ENCODE results near the gene MEGF9. TPM values are rescaled to one million over a fixed set of nuclear protein-coding genes. Genes with fewer than 3 reads are reported as not detected.

The MEGF9 gene
- total and polyA plus RNA-seq, 4 donors = 29.0 to 61.0 (median 42.8) TPM

DNA sequence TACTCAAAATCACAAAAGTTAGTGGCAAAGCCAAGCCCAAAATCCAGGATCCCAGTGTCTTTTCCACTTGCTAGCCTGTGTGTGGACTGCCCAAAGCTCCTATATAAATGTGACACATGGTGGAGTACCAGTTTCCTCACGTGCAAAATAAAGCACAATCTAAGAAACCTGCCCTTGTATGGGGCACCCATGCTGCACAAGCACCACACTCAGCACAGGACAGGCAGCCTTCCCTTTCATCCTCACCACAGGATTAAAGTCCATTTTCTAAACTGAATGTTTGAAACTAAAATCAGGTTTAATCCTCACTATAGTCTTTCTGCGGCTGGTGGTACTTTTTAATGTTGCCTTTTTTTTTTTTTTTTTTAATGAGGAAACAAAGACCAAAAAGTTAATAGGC, 139.8 kb downstream of the MEGF9 start:
- no peaks in the 10 kb centered on the region for H3K27me3 ChIP-seq (ENCODE audit: control insufficient read depth, insufficient read depth, low read length)
- no peak overlapping the region for H3K27ac ChIP-seq (ENCODE audit: low read depth, low read length)

DNA sequence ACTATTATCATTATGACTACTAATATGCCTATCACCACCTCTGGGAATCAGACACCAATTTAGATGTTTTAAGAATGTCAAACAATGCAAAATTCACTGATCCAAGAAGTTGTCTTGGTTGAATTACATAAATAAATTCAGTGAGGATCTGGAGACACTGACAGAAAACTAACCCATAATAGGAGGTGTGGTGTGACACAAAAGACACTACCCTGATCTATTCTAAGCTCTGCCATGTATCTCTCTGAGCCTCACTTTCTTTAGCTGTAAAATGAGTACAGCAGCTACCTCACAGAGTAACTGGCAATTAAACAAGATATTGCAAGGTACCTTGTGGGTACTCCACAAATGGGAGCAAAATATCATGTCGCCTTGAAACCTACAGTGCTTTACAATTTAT, 141.8 kb downstream of the MEGF9 start:
- Histone ChIP-seq H3K27ac (ENCODE audit: low read depth, low read length) (no peak overlapping the region), H3K36me3 (ENCODE audit: control insufficient read depth, insufficient read depth, low read length) (peaks cover 26% of the 10 kb centered on the region), H3K27me3 (ENCODE audit: control insufficient read depth, insufficient read depth, low read length) (no peaks in the 10 kb centered on the region), H3K9me3 (ENCODE audit: control insufficient read depth, insufficient read depth, low read length) (no peaks in the 10 kb centered on the region), H3K4me1 (ENCODE audit: control insufficient read depth, insufficient read depth, low read length) (peaks cover 26% of the 10 kb centered on the region), H3K4me3 (ENCODE audit: low read depth, low read length) (no peak overlapping the region)
- 83% methylated on average over 1 of the region's 1 CpG for WGBS (ENCODE audit: insufficient coverage)
- DNase-seq (ENCODE audit: low read depth in 4 of 6, low spot score in 6 of 6) = no peak

More for the DNA sequence above, 139.8 kb downstream of the MEGF9 start:
- H3K9me3 ChIP-seq (ENCODE audit: control insufficient read depth, insufficient read depth, low read length) = no peaks in the 10 kb centered on the region
- H3K36me3 ChIP-seq (ENCODE audit: control insufficient read depth, insufficient read depth, low read length) = peaks cover 20% of the 10 kb centered on the region
- H3K4me1 ChIP-seq (ENCODE audit: control insufficient read depth, insufficient read depth, low read length) = peaks cover 35% of the 10 kb centered on the region
- DNase-seq (ENCODE audit: low read depth in 4 of 6, low spot score in 6 of 6) = no peak
- no CpG with 5 or more reads among the region's 2 CpGs for WGBS (ENCODE audit: insufficient coverage)
- no peak overlapping the region for H3K4me3 ChIP-seq (ENCODE audit: low read depth, low read length)

DNA sequence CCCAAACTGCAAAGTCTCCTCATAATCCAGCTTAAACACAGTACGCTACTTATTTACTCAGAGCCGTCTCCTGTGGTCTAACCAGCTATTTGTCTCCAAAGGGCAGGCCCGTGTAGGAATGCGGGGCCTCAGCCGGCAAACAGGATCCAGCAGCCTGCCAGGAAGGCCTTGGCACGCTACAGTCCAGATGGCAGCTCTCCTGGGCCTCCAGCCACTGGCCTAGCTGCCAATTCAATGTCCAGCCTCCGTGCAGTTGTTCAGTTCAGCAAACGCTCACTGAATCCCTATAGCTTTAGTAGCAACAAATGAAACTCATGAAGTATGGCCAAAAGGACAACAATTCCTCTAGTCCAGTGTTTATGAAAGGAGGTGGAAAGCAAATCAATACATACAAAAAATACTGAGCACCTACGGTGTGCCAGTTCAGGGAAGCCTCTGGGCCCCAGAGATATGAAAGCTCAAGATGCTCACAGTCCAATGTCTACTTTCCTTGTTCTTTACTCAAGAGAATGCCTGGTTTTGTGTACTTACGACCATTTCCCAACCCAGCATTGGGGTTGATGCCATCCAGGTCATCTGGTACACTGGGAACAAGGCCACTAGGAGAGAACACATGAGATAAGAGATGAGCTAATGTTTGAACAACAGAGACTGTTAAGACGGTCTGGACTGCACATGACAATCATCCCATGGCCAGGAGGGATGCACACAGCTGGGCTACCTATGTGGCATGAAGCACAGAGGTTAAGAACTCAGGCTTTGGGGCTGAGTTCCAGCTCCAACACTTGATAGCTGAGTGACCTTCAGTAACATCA, 142.6 kb downstream of the MEGF9 start:
- H3K4me1 ChIP-seq (ENCODE audit: control insufficient read depth, insufficient read depth, low read length) = peaks cover 26% of the 10 kb centered on the region
- H3K9me3 ChIP-seq (ENCODE audit: control insufficient read depth, insufficient read depth, low read length) = no peaks in the 10 kb centered on the region
- peak overlapping the region; percentile 17 for H3K27ac ChIP-seq (ENCODE audit: low read depth, low read length)
- 44% methylated on average over 9 of the region's 11 CpGs for WGBS (ENCODE audit: insufficient coverage)
- H3K27me3 ChIP-seq (ENCODE audit: control insufficient read depth, insufficient read depth, low read length) = no peaks in the 10 kb centered on the region
- DNase-seq (ENCODE audit: low read depth in 4 of 6, low spot score in 6 of 6) = peak in 5 of 6 donors; percentile 33 to 87 (median 64)
- peaks cover 26% of the 10 kb centered on the region for H3K36me3 ChIP-seq (ENCODE audit: control insufficient read depth, insufficient read depth, low read length)
- no peak overlapping the region for H3K4me3 ChIP-seq (ENCODE audit: low read depth, low read length)

DNA sequence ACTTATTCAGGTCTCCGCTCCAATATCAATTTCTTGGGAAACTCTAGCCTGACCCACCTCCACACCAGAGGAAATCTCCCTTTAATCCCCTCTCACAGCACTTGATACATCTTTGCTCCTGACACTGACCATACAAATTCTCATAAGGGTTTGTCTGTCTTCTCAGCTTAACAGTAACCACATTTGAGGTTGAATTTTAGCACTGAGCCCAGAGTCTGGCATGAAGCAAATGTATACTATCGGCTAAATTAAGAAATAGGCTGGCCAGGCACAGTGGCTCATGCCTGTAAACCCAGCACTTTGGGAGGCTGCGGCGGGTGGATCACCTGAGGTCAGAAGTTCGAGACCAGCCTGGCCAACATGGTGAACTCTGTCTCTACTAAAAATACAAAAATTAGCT, 144.0 kb downstream of the MEGF9 start:
- no peak for DNase-seq (ENCODE audit: low read depth in 4 of 6, low spot score in 6 of 6)
- Histone ChIP-seq H3K4me1 (ENCODE audit: control insufficient read depth, insufficient read depth, low read length) (peaks cover 28% of the 10 kb centered on the region), H3K36me3 (ENCODE audit: control insufficient read depth, insufficient read depth, low read length) (peaks cover 27% of the 10 kb centered on the region), H3K27me3 (ENCODE audit: control insufficient read depth, insufficient read depth, low read length) (no peaks in the 10 kb centered on the region), H3K27ac (ENCODE audit: low read depth, low read length) (no peak overlapping the region), H3K9me3 (ENCODE audit: control insufficient read depth, insufficient read depth, low read length) (no peaks in the 10 kb centered on the region), H3K4me3 (ENCODE audit: low read depth, low read length) (no peak overlapping the region)
- WGBS (ENCODE audit: insufficient coverage) = 100% methylated on average over 2 of the region's 5 CpGs

DNA sequence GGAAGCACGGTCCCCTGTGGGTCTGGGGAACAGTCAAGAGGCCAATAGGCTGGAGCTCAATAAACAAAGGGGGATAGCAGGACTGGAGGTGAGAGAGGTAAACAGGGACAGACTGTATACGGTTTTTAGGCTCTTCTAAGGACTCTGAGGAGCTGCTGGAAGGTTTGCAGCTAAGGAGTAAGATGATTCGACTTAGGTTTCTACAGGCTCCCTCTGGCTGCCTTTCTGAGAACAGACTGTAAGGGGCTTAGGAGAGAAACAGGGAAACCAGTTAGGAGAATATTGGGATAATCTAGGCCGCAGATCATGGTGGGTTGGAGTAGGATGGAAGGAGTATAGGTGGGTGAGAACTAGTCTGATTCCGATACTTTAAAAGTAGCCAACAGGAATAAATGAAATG, 144.7 kb downstream of the MEGF9 start:
- Histone ChIP-seq H3K4me1 (ENCODE audit: control insufficient read depth, insufficient read depth, low read length) (peaks cover 25% of the 10 kb centered on the region), H3K27me3 (ENCODE audit: control insufficient read depth, insufficient read depth, low read length) (no peaks in the 10 kb centered on the region), H3K9me3 (ENCODE audit: control insufficient read depth, insufficient read depth, low read length) (no peaks in the 10 kb centered on the region), H3K36me3 (ENCODE audit: control insufficient read depth, insufficient read depth, low read length) (peaks cover 29% of the 10 kb centered on the region), H3K27ac (ENCODE audit: low read depth, low read length) (no peak overlapping the region), H3K4me3 (ENCODE audit: low read depth, low read length) (no peak overlapping the region)
- peak in 1 of 6 donors; percentile 76 for DNase-seq (ENCODE audit: low read depth in 4 of 6, low spot score in 6 of 6)
- WGBS (ENCODE audit: insufficient coverage) = 90% methylated on average over 5 of the region's 5 CpGs

DNA sequence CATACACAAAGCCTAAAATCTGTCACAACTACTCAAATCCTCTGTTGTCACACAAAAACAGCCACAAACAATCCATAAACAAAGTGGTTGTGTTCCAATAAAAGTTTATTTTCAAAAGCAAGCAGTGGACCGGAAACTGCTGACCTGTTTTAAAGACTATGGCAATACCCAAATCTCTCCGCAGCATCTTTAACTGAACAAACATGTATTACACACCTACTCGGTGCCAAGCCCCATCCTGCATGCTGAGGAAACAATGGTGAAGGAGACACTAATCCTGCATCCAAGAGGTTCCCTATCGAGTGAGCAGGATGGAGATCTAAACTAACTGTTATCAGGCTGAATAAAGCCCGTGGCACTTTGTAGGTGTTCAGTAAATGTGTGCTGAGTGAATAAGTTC, 145.5 kb downstream of the MEGF9 start:
- peaks cover 22% of the 10 kb centered on the region for H3K4me1 ChIP-seq (ENCODE audit: control insufficient read depth, insufficient read depth, low read length)
- 75% methylated on average over 1 of the region's 5 CpGs for WGBS (ENCODE audit: insufficient coverage)
- no peak for DNase-seq (ENCODE audit: low read depth in 4 of 6, low spot score in 6 of 6)
- H3K4me3 ChIP-seq (ENCODE audit: low read depth, low read length) = no peak overlapping the region
- H3K27ac ChIP-seq (ENCODE audit: low read depth, low read length) = no peak overlapping the region
- H3K27me3 ChIP-seq (ENCODE audit: control insufficient read depth, insufficient read depth, low read length) = no peaks in the 10 kb centered on the region
- no peaks in the 10 kb centered on the region for H3K9me3 ChIP-seq (ENCODE audit: control insufficient read depth, insufficient read depth, low read length)
- peaks cover 29% of the 10 kb centered on the region for H3K36me3 ChIP-seq (ENCODE audit: control insufficient read depth, insufficient read depth, low read length)

DNA sequence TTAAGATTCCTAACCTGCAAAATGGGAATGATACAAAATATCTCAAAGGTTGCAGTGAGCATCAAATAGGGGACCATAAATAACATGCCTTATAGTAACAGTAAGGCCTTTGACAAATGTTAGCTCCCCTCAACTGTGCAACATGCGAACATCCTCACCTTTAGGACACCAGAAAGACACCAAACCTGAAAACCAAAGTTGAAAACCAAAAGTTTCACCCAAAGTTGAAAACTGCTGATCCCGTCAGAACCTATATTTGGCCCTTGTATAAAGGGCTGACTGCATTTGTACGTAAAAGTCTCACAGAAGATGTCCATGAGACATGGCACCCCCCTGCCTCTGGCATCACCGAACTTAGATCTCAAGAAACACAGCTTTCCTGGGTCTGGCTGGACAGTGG, 146.4 kb downstream of the MEGF9 start:
- H3K36me3 ChIP-seq (ENCODE audit: control insufficient read depth, insufficient read depth, low read length) = peaks cover 29% of the 10 kb centered on the region
- no peak overlapping the region for H3K4me3 ChIP-seq (ENCODE audit: low read depth, low read length)
- 94% methylated on average over 3 of the region's 4 CpGs for WGBS (ENCODE audit: insufficient coverage)
- peaks cover 22% of the 10 kb centered on the region for H3K4me1 ChIP-seq (ENCODE audit: control insufficient read depth, insufficient read depth, low read length)
- DNase-seq (ENCODE audit: low read depth in 4 of 6, low spot score in 6 of 6) = no peak
- no peaks in the 10 kb centered on the region for H3K9me3 ChIP-seq (ENCODE audit: control insufficient read depth, insufficient read depth, low read length)
- no peaks in the 10 kb centered on the region for H3K27me3 ChIP-seq (ENCODE audit: control insufficient read depth, insufficient read depth, low read length)
- no peak overlapping the region for H3K27ac ChIP-seq (ENCODE audit: low read depth, low read length)

DNA sequence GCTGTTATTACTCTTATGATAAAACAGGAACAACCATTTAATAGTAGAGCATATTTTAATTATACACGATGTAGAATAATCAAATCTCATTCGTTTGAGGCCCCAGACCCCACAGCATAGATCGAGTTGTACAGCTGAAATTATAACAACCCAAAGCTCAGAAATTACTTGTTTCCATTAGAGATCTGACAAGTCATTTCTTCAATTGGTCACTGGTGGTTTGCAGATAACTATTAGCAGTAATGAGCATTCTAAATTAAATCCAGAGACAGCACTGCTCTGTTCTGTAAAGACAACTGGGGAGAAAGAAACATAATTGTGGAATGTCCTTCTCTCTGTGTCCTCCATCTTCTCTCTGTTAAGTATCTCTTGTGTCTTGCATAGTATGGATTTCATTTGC, 147.2 kb downstream of the MEGF9 start:
- peaks cover 21% of the 10 kb centered on the region for H3K4me1 ChIP-seq (ENCODE audit: control insufficient read depth, insufficient read depth, low read length)
- peak in 2 of 6 donors; percentile 39 to 96 for DNase-seq (ENCODE audit: low read depth in 4 of 6, low spot score in 6 of 6)
- H3K36me3 ChIP-seq (ENCODE audit: control insufficient read depth, insufficient read depth, low read length) = peaks cover 29% of the 10 kb centered on the region
- no peak overlapping the region for H3K4me3 ChIP-seq (ENCODE audit: low read depth, low read length)
- no CpG with 5 or more reads among the region's 3 CpGs for WGBS (ENCODE audit: insufficient coverage)
- no peaks in the 10 kb centered on the region for H3K27me3 ChIP-seq (ENCODE audit: control insufficient read depth, insufficient read depth, low read length)
- no peaks in the 10 kb centered on the region for H3K9me3 ChIP-seq (ENCODE audit: control insufficient read depth, insufficient read depth, low read length)
- no peak overlapping the region for H3K27ac ChIP-seq (ENCODE audit: low read depth, low read length)

DNA sequence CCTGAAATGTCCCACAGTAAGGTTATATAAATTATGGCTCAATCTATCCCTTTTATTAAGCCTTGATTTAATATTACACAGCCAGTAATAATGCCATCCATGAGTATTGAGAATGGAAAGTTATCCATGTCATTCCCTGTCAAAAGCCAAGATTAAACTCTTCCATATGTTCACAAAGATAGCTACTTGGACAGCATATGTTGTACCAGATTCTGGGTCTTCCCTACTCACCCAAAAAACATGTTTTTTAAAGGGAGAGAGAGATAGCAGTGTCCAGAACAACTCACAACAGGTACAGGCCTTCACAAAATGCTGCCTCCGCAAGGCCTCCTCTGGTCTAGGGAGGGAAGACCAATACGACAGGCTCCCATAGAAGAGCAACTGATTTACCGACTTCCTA, 149.7 kb downstream of the MEGF9 start:
- H3K36me3 ChIP-seq (ENCODE audit: control insufficient read depth, insufficient read depth, low read length) = peaks cover 14% of the 10 kb centered on the region
- no CpG with 5 or more reads among the region's 3 CpGs for WGBS (ENCODE audit: insufficient coverage)
- H3K4me3 ChIP-seq (ENCODE audit: low read depth, low read length) = no peak overlapping the region
- H3K9me3 ChIP-seq (ENCODE audit: control insufficient read depth, insufficient read depth, low read length) = no peaks in the 10 kb centered on the region
- H3K27me3 ChIP-seq (ENCODE audit: control insufficient read depth, insufficient read depth, low read length) = no peaks in the 10 kb centered on the region
- H3K27ac ChIP-seq (ENCODE audit: low read depth, low read length) = no peak overlapping the region
- DNase-seq (ENCODE audit: low read depth in 4 of 6, low spot score in 6 of 6) = no peak
- peaks cover 3% of the 10 kb centered on the region for H3K4me1 ChIP-seq (ENCODE audit: control insufficient read depth, insufficient read depth, low read length)

DNA sequence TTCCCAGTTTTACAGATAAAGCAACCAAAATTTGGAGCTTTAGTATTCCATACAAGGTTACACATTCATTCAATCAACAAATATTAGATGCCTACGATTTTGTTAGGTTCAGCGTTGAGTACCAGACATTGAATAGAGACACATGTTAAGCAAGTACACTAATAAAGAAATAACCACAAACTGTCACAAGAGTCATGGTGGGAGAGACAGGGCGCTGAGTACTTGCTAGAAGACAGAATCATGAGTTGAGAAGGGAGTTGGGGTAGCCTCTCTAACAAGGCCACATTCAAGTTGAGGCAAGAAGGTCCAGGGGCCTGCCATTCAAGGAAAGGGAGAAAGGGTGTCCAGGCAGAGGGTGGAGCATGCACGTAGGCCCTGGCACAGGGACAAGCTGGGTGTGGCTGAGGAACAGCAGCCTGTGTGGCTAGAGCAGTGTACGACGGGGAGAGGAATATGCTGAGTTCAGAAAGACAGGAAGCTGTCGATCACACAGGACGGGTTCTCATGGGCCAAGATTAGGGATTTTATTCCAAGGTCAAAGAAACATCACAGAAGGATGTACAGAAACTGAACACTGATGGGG, 151.3 kb downstream of the MEGF9 start:
- H3K27me3 ChIP-seq (ENCODE audit: control insufficient read depth, insufficient read depth, low read length) = no peaks in the 10 kb centered on the region
- WGBS (ENCODE audit: insufficient coverage) = 92% methylated on average over 6 of the region's 8 CpGs
- peaks cover 3% of the 10 kb centered on the region for H3K4me1 ChIP-seq (ENCODE audit: control insufficient read depth, insufficient read depth, low read length)
- H3K36me3 ChIP-seq (ENCODE audit: control insufficient read depth, insufficient read depth, low read length) = peaks cover 12% of the 10 kb centered on the region
- DNase-seq (ENCODE audit: low read depth in 4 of 6, low spot score in 6 of 6) = no peak
- H3K4me3 ChIP-seq (ENCODE audit: low read depth, low read length) = no peak overlapping the region
- H3K9me3 ChIP-seq (ENCODE audit: control insufficient read depth, insufficient read depth, low read length) = no peaks in the 10 kb centered on the region
- no peak overlapping the region for H3K27ac ChIP-seq (ENCODE audit: low read depth, low read length)

Data from spinal cord (tissue), 10 donors.